Thyroid gland (tissue), 4 donors: ENCODE measurements around the gene CDC45. TPM values are rescaled to one million over a fixed set of nuclear protein-coding genes. Genes with fewer than 3 reads are reported as not detected.

Experiments
- DNase-seq, 2 donors: peaks; one replicate each; pipeline ENCODE4 v3.0.0-alpha.2; 2019
- H3K27ac ChIP-seq, 3 donors: fragments of 200-600 bp; sonication (generic); 1 replicate in 2 of 3; 2 replicates in 1 of 3; pipeline ENCODE4 v1.5.1; 2016 to 2019; ENCODE audit warnings: mild to moderate bottlenecking in 1 of 3, moderate library complexity in 1 of 3
- H3K27me3 ChIP-seq: fragments of 200-600 bp; sonication (generic); one replicate; pipeline ENCODE4 v1.5.1; 2019
- H3K36me3 ChIP-seq, 2 donors: fragments of 200-600 bp; sonication (generic); one replicate each; pipeline ENCODE4 v1.5.1; 2016 to 2019
- H3K4me1 ChIP-seq, 2 donors: fragments of 200-600 bp; sonication (generic); one replicate each; pipeline ENCODE4 v1.5.1; 2017 to 2019
- H3K4me3 ChIP-seq, 3 donors: fragments of 200-600 bp; sonication (generic); replicated peaks in 1 of 3; 1 replicate in 2 of 3; 2 replicates in 1 of 3; pipeline ENCODE4 v1.5.1; 2016; ENCODE audit warnings: mild to moderate bottlenecking in 1 of 3
- H3K9me3 ChIP-seq: fragments of 200-600 bp; sonication (generic); one replicate; pipeline ENCODE4 v1.5.1; 2017
- CTCF ChIP-seq, 6 experiments: fragments of 200-600 bp in 3 of 6; fragments of 450-650 bp in 3 of 6; sonication (generic) in 3 of 6; IDR thresholded peaks; one replicate each; pipeline ENCODE4 v1.5.1; 2016 to 2019; ENCODE audit warnings: antibody characterized with exemption in 6 of 6, mild to moderate bottlenecking in 2 of 6, inconsistent platforms in 1 of 6, moderate library complexity in 1 of 6
- POLR2A ChIP-seq, 2 donors: fragments of 450-650 bp; IDR thresholded peaks; one replicate each; pipeline ENCODE4 v1.6.1; 2017; ENCODE audit warnings: antibody characterized with exemption in 2 of 2, mild to moderate bottlenecking in 2 of 2, moderate library complexity in 1 of 2
- WGBS, 2 donors: methylation state at CpG; one replicate each; pipeline ENCODE4 v1.1.5; 2017; 5-methylcytosine and 5-hydroxymethylcytosine counted together
- intact Hi-C: fragments of 100-400 bp; cut with DNase I; formaldehyde crosslinking; loops from one replicate; pipeline ENCODE4 v1.15.1; 2023
- total RNA-seq, 4 donors: library from RNA; depleted of rRNA; stranded (reverse); fragments of >200 nt; gene quantifications; one replicate each; pipeline ENCODE4 v1.2.3, GENCODE V29; 2016

Gene CDC45
- total RNA-seq, 4 donors from 2014 or later: 0.24 to 1.9 (median 1.7) TPM; not detected in 1

GRCh38 chr22:19466126-19466716, 13.5 kb upstream of the CDC45 start:
- TF ChIP-seq POLR2A (IDR thresholded peaks at IDR 0.05) (no peak), CTCF (IDR thresholded peaks at IDR 0.05) (no peak)
- H3K9me3 ChIP-seq: no peaks in the 10 kb centered on the region
- no peak for DNase-seq
- H3K4me1 ChIP-seq: no peaks in the 10 kb centered on the region
- no peaks in the 10 kb centered on the region for H3K27me3 ChIP-seq
- H3K27ac ChIP-seq: no peak overlapping the region
- H3K36me3 ChIP-seq: peaks cover 60 to 70% of the 10 kb centered on the region in 2 donors
- WGBS, 2 donors: 85 to 91% methylated on average over 14 of the region's 14 CpGs
- intact Hi-C loops: no loop called here
- no peak overlapping the region for H3K4me3 ChIP-seq

DNA sequence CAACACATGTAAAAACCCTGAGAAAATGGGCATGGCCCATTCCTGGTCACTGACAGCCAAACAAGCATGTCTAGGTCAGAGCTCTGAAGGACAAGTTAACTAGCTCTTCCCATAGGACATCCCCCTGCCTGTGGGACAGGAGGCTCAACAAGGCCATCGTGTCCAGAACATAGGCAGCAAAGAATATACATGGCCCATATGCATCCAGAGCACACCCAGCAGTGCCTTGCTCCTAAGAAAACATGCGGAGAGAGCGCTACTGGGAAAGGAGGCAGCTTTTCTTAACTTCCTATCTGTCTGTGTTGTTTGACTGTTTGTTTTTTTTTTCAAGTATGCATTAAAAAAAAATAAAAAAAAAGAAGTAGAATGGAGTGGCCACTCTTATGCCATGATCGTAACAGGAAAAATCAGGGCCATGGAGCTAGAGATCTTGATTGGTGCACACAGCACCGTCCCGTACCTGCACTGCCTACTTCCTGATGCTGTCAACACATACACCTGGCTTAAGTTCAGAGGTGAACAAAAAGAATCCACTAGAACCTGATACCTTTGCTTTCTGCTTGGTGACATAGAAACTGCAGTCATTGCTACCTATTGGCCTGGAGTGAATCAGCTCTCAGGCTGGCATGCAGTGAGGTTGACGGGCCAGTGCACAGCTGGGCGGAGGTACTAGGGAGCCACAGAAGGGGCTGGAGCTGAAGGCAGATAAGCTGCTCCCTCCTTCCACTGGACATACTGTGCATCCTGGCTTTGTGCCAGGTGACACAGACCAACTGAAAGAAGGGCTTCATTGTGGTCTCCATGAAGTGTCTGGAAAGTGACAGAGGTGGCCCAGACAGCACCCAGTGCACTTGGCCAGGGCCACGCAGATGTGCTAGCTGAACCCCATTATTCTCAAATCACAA, 12.6 kb upstream of the CDC45 start:
- DNase-seq: no peak
- TF ChIP-seq POLR2A (IDR thresholded peaks at IDR 0.05) (no peak), CTCF (IDR thresholded peaks at IDR 0.05) (no peak)
- peaks cover 67 to 75% of the 10 kb centered on the region in 2 donors for H3K36me3 ChIP-seq
- H3K9me3 ChIP-seq: no peaks in the 10 kb centered on the region
- no peaks in the 10 kb centered on the region for H3K27me3 ChIP-seq
- no peak overlapping the region for H3K4me3 ChIP-seq
- 94 to 95% methylated on average over 9 of the region's 9 CpGs for WGBS, 2 donors
- no peak overlapping the region for H3K27ac ChIP-seq
- intact Hi-C loops: no loop called here
- H3K4me1 ChIP-seq: no peaks in the 10 kb centered on the region

DNA sequence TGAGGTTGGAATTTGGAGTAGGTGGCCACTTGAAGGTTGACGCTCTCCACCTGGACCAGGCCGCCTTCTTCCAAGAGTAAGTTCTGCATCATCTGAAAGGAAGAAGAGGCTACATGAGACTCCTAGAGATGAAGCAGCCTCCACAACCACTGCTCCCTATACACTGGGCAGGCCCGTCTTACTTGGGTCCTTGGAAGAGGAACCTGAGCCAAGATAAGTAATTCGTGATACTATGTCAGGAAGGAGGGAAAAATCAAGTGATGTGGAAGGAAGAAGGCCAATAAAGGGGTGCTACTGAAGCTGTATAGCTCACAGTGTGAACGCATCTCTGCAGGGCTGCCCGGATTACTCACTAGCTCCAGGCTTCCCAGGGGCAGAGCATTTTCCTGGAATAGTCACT, 11.8 kb upstream of the CDC45 start:
- no peaks in the 10 kb centered on the region for H3K4me1 ChIP-seq
- H3K27ac ChIP-seq: no peak overlapping the region
- H3K9me3 ChIP-seq: no peaks in the 10 kb centered on the region
- no peak for TF ChIP-seq POLR2A (IDR thresholded peaks at IDR 0.05)
- no peak for TF ChIP-seq CTCF (IDR thresholded peaks at IDR 0.05)
- H3K4me3 ChIP-seq: no peak overlapping the region
- H3K27me3 ChIP-seq: no peaks in the 10 kb centered on the region
- no peak for DNase-seq
- intact Hi-C loops: no loop called here
- 93 to 94% methylated on average over 6 of the region's 6 CpGs for WGBS, 2 donors
- peaks cover 73 to 82% of the 10 kb centered on the region in 2 donors for H3K36me3 ChIP-seq

DNA sequence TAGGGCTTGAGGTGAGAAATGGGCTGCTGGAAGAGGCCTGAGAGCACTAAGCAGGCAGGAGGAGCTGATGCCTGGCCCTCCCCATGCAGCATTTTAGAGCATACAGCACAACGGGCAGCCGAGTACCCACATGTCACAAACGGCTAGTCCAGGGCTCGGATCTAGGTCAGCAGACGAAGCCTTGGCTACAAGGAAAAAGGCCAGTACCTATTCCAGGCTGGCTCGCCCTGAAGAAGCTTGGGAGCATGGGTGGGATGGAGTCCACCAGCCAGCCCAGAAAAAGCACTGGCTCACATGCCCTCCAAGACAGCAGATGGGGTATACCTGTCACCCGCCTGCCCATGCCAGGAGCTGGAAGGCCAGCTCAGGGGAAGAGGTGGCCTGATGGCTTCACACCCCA, 10.3 kb upstream of the CDC45 start:
- DNase-seq: no peak
- TF ChIP-seq POLR2A (IDR thresholded peaks at IDR 0.05) (no peak), CTCF (IDR thresholded peaks at IDR 0.05) (no peak)
- Histone ChIP-seq H3K27me3 (no peaks in the 10 kb centered on the region), H3K4me3 (no peak overlapping the region), H3K27ac (no peak overlapping the region), H3K36me3 (peaks cover 68 to 87% of the 10 kb centered on the region in 2 donors), H3K9me3 (no peaks in the 10 kb centered on the region), H3K4me1 (no peaks in the 10 kb centered on the region)
- intact Hi-C loops: no loop called here
- WGBS, 2 donors: 95 to 97% methylated on average over 5 to 7 of the region's 7 CpGs

DNA sequence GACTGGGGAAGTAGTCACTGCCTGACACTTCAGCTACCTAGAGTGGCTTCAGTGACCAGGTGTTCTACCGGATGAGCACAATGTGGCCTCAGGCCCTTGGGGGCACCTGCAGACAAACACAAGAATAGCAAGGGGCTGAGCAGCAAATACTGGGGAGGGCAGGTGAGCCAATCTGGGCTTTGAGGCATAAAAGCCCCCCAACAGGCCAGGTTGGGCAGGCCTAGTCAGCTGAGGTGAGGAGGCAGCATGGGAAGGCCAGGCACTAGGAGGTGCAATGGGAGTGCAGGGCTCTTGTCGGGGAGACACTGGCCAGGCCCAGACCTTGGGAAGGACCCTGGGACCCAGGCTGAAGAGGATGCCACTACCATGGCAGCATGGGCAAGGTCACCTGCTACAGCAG, 9.7 kb upstream of the CDC45 start:
- WGBS, 2 donors: 91 to 100% methylated on average over 2 of the region's 2 CpGs
- Histone ChIP-seq H3K27ac (no peak overlapping the region), H3K36me3 (peaks cover 62 to 85% of the 10 kb centered on the region in 2 donors), H3K9me3 (no peaks in the 10 kb centered on the region), H3K27me3 (no peaks in the 10 kb centered on the region), H3K4me1 (no peaks in the 10 kb centered on the region), H3K4me3 (no peak overlapping the region)
- intact Hi-C loops: loop anchor here (10.0 kb wide), 1 partner anchor 285 kb away; no protein-coding TSS in a partner anchor
- TF ChIP-seq CTCF (IDR thresholded peaks at IDR 0.05) (no peak), POLR2A (IDR thresholded peaks at IDR 0.05) (no peak)
- DNase-seq: no peak
